SU-DHL-6 (cell line): ENCODE measurements around the gene COL20A1.

ENCODE experiments used
- H2AFZ ChIP-seq: fragments of 200-600 bp; sonication (generic); 2 replicates; pipeline ENCODE4 v1.6.1; 2014; ENCODE audit warnings: low read depth, mild to moderate bottlenecking, moderate library complexity, mixed read lengths, antibody characterized with exemption, low read length; ENCODE audit not compliant: severe bottlenecking
- H3F3A ChIP-seq: fragments of 200-600 bp; shearing (Covaris generic); 2 replicates; pipeline ENCODE4 v1.6.0; 2016; ENCODE audit warnings: antibody characterized with exemption, mild to moderate bottlenecking; ENCODE audit not compliant: insufficient read depth
- H3K27ac ChIP-seq: fragments of 200-600 bp; sonication (generic); 2 replicates; pipeline ENCODE4 v1.5.1; 2016; ENCODE audit warnings: low read depth, mild to moderate bottlenecking, low read length, moderate library complexity, mixed read lengths
- H3K27me3 ChIP-seq: fragments of 200-600 bp; sonication (generic), shearing (Covaris generic); 2 replicates; pipeline ENCODE4 v1.6.0; 2014; ENCODE audit warnings: mild to moderate bottlenecking, low read length
- H3K36me3 ChIP-seq: fragments of 200-600 bp; sonication (generic); 2 replicates; pipeline ENCODE4 v1.6.1; 2014; ENCODE audit warnings: mild to moderate bottlenecking, low read length, mixed read lengths
- H3K4me2 ChIP-seq: fragments of 300-600, 200-600 bp; shearing (Covaris generic), sonication (generic); 2 replicates; pipeline ENCODE4 v1.6.0; 2014; ENCODE audit warnings: low read length, low read depth, mild to moderate bottlenecking; ENCODE audit not compliant: poor library complexity, severe bottlenecking
- H3K4me3 ChIP-seq: fragments of 200-600 bp; sonication (generic); 2 replicates; pipeline ENCODE4 v1.5.1; 2014; ENCODE audit warnings: antibody characterized with exemption, low read length, mild to moderate bottlenecking, mixed read lengths; ENCODE audit not compliant: insufficient read depth, poor library complexity, severe bottlenecking
- H3K79me2 ChIP-seq: fragments of 200-600 bp; sonication (generic); 2 replicates; pipeline ENCODE4 v1.6.1; 2014; ENCODE audit warnings: mild to moderate bottlenecking, low read length, moderate library complexity; ENCODE audit not compliant: insufficient read depth
- H3K9ac ChIP-seq: fragments of 200-600 bp; sonication (generic); 2 replicates; pipeline ENCODE4 v1.7.0; 2014; ENCODE audit warnings: mild to moderate bottlenecking, low read length
- H3K9me2 ChIP-seq: fragments of 200-600 bp; sonication (generic); replicated peaks from 2 replicates; pipeline ENCODE4 v1.6.1; 2014; ENCODE audit warnings: low read length; ENCODE audit not compliant: insufficient read depth
- H3K9me3 ChIP-seq: fragments of 200-600 bp; sonication (generic); 2 replicates; pipeline ENCODE4 v1.6.1; 2014; ENCODE audit warnings: low read length, mixed read lengths; ENCODE audit not compliant: insufficient read depth
- H4K20me1 ChIP-seq: fragments of 200-600 bp; sonication (generic); 2 replicates; pipeline ENCODE4 v1.6.1; 2014; ENCODE audit warnings: low read depth, mild to moderate bottlenecking, antibody characterized with exemption, low read length, moderate library complexity, mixed read lengths
- EZH2phosphoT487 ChIP-seq: fragments of 200-600 bp; sonication (generic), shearing (Covaris generic); conservative IDR thresholded peaks from 2 replicates; pipeline ENCODE4 v1.6.1; 2018; ENCODE audit warnings: mild to moderate bottlenecking, antibody characterized with exemption, low read length, moderate library complexity, mixed read lengths
- TF ChIP-seq, protein P1 (sequence below): fragments of 200-600 bp; sonication (generic); IDR thresholded peaks from one replicate; pipeline ENCODE4 v1.5.1; 2017; ENCODE audit warnings: antibody characterized with exemption, mild to moderate bottlenecking, low read length, moderate library complexity; ENCODE audit not compliant: insufficient read depth, poor library complexity, severe bottlenecking

The COL20A1 gene

DNA sequence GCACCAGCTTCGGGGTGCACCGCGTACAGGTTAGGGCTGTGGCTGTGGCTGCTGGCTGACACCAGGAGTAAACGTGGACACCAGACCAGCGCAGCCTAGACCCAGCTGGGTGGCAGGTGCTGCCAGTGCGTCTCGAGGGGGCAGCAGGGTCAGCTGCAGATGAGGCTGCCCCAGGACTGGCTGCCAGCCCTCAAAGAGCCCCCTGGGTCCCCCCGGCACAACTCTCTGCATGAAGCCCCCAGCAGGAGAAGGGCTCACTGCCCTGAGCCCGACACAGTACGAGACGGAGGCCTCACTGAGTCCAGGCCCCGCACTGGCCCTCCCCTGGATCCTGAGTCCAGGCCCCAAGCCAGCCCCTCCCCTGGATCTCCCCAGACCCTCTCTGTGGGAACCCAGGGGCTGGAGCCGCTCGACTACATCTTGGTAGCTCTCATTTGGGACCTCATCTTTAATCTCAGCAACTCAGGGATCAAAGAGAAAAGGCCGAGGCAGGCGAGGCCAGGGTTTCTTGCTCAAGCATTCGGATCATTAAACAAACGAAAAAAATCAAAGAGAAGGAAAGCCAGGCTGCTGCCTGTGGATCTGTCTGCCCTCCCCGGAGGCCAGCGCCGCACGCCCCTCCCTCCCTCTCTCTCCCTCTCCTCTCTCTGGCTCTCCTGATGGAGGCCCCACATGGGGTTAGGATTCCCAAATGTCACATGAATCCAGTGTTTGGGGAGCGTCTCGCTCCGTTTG is 31.8 kb upstream of the COL20A1 start:
- H3K4me3 ChIP-seq, result no peak overlapping the region

DNA sequence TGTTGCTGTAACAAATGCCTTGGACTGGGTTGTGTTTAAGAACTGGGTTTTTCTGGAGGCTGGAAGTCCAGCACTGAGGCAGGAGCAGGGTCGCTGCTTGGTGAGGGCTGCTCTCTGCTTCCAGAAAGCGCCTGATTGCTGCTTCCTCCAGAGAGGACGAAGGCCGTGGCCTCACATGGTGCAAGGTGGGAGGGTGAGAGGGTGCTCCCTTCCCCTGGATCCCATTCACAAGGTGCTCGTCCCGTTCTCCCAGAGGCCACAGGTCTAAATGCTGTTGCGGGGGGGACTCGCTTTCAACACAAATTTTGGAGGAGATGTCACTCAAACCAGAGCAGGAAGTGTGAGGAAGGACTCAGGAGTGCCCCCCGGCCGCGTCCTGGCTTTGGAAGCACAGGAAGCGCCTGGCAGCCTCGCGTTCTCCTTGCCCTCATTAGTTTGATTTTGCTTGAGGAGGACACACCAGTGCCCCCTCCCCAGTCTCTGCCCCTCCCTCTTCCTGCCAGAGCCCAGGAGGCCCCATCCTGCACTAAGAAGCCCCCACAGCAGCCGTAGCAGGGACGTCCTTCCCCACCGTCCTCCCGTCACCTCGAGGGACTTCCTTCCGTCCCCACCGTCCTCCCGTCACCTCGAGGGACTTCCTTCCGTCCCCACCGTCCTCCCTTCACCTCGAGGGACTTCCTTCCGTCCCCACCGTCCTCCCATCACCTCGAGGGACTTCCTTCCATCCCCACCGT is 31.0 kb upstream of the COL20A1 start:
- no peaks in the 10 kb centered on the region; the same call in 1 of the 2 replicates for H3K27me3 ChIP-seq
- H3K9me2 ChIP-seq, result no peaks in the 10 kb centered on the region

More for the DNA sequence above, 31.8 kb upstream of the COL20A1 start:
- Histone ChIP-seq H3K9me2 (no peaks in the 10 kb centered on the region), H3K4me2 (no peak overlapping the region), H2AFZ (no peak overlapping the region), H3F3A (no peaks in the 10 kb centered on the region), H3K27me3 (no peaks in the 10 kb centered on the region; the same call in 1 of the 2 replicates), H3K9ac (no peak overlapping the region), H3K79me2 (no peaks in the 10 kb centered on the region), H3K9me3 (no peaks in the 10 kb centered on the region), H3K27ac (no peak overlapping the region), H3K36me3 (no peaks in the 10 kb centered on the region), H4K20me1 (no peaks in the 10 kb centered on the region)
- TF ChIP-seq, protein P1, sequence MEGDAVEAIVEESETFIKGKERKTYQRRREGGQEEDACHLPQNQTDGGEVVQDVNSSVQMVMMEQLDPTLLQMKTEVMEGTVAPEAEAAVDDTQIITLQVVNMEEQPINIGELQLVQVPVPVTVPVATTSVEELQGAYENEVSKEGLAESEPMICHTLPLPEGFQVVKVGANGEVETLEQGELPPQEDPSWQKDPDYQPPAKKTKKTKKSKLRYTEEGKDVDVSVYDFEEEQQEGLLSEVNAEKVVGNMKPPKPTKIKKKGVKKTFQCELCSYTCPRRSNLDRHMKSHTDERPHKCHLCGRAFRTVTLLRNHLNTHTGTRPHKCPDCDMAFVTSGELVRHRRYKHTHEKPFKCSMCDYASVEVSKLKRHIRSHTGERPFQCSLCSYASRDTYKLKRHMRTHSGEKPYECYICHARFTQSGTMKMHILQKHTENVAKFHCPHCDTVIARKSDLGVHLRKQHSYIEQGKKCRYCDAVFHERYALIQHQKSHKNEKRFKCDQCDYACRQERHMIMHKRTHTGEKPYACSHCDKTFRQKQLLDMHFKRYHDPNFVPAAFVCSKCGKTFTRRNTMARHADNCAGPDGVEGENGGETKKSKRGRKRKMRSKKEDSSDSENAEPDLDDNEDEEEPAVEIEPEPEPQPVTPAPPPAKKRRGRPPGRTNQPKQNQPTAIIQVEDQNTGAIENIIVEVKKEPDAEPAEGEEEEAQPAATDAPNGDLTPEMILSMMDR, result no peak
- no peak for TF ChIP-seq EZH2phosphoT487

DNA sequence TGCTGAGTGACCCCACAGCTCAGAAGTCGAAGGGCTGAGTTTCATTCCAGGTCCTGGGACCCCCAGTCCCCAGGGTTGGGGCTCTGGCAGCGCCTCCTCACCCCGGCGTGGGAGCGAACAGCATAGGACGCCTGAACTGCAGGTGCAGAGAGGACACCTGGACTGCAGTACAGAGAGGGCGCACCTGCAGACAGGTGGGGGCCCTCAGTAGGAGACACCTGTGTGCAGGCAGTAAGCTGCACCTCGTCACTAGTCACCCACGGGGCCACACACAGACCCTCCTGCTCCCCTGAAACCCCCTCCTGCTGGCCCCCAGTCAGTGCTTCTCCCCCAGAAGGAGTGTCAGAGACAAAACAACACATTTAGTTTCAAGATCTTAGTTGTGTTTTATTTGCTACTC is 30.1 kb upstream of the COL20A1 start:
- no peaks in the 10 kb centered on the region for H3K79me2 ChIP-seq
- no peak overlapping the region for H3K4me3 ChIP-seq
- no peak overlapping the region for H3K4me2 ChIP-seq
- H4K20me1 ChIP-seq, result no peaks in the 10 kb centered on the region
- H3K27ac ChIP-seq, result no peak overlapping the region
- H3K9ac ChIP-seq, result no peak overlapping the region
- TF ChIP-seq, protein P1, result no peak
- no peak for TF ChIP-seq EZH2phosphoT487
- H3K9me2 ChIP-seq, result no peaks in the 10 kb centered on the region
- H3F3A ChIP-seq, result no peaks in the 10 kb centered on the region
- H3K9me3 ChIP-seq, result no peaks in the 10 kb centered on the region
- H3K27me3 ChIP-seq, result no peaks in the 10 kb centered on the region; the same call in 1 of the 2 replicates
- H2AFZ ChIP-seq, result no peak overlapping the region
- no peaks in the 10 kb centered on the region for H3K36me3 ChIP-seq

More for the DNA sequence above, 31.0 kb upstream of the COL20A1 start:
- no peak for TF ChIP-seq EZH2phosphoT487
- TF ChIP-seq, protein P1, result no peak
- H3K9ac ChIP-seq, result no peak overlapping the region
- no peaks in the 10 kb centered on the region for H3F3A ChIP-seq
- H2AFZ ChIP-seq, result no peak overlapping the region
- no peaks in the 10 kb centered on the region for H3K79me2 ChIP-seq
- H3K36me3 ChIP-seq, result no peaks in the 10 kb centered on the region
- no peak overlapping the region for H3K4me2 ChIP-seq
- no peaks in the 10 kb centered on the region for H3K9me3 ChIP-seq
- no peaks in the 10 kb centered on the region for H4K20me1 ChIP-seq
- no peak overlapping the region for H3K27ac ChIP-seq
- H3K4me3 ChIP-seq, result no peak overlapping the region
